GM23338 (cell line): ENCODE data around the gene ADGRL3. TPM values are rescaled to one million over a fixed set of nuclear protein-coding genes. Genes with fewer than 3 reads are reported as not detected.

Experiments used
- ATAC-seq: fragments of 200-7000 bp; cut with Tn5 transposase; 3 replicates; pipeline ENCODE4 v1.9.1; 2020
- DNase-seq: peaks from one replicate; pipeline ENCODE4 v3.0.0-alpha.2; 2015; ENCODE audit warnings: low spot score
- H2AFZ ChIP-seq: fragments of 200-600 bp; sonication (generic); 2 replicates; pipeline ENCODE4 v1.8.0; 2016; ENCODE audit warnings: antibody characterized with exemption, mild to moderate bottlenecking, moderate library complexity
- H3F3A ChIP-seq: fragments of 200-600 bp; sonication (generic); replicated peaks from 2 replicates; pipeline ENCODE4 v1.8.0; 2017; ENCODE audit warnings: antibody characterized with exemption, mixed run types, low read depth
- H3K27ac ChIP-seq: fragments of 200-600 bp; sonication (generic); 2 replicates; pipeline ENCODE4 v1.6.1; 2016; ENCODE audit warnings: low read depth
- H3K27me3 ChIP-seq: fragments of 200-600 bp; sonication (generic); 2 replicates; pipeline ENCODE4 v1.8.0; 2016; ENCODE audit warnings: mild to moderate bottlenecking, mixed run types, moderate library complexity; ENCODE audit not compliant: insufficient read depth
- H3K36me3 ChIP-seq: fragments of 200-600 bp; sonication (generic); 2 replicates; pipeline ENCODE4 v1.8.0; 2016; ENCODE audit warnings: mild to moderate bottlenecking; ENCODE audit not compliant: insufficient read depth
- H3K4me1 ChIP-seq: fragments of 200-600 bp; sonication (generic); 2 replicates; pipeline ENCODE4 v1.8.0; 2016; ENCODE audit warnings: mild to moderate bottlenecking, moderate library complexity; ENCODE audit not compliant: insufficient read depth
- H3K4me2 ChIP-seq: fragments of 200-600 bp; sonication (generic); 2 replicates; pipeline ENCODE4 v1.7.1; 2017; ENCODE audit warnings: mixed run types
- H3K4me3 ChIP-seq: fragments of 200-600 bp; sonication (generic); 2 replicates; pipeline ENCODE4 v1.6.1; 2016; ENCODE audit warnings: mixed run types
- H3K79me2 ChIP-seq: fragments of 200-600 bp; sonication (generic); replicated peaks from 2 replicates; pipeline ENCODE4 v1.8.0; 2017; ENCODE audit warnings: mild to moderate bottlenecking; ENCODE audit not compliant: insufficient read depth
- H3K9me2 ChIP-seq: fragments of 200-600 bp; sonication (generic); 2 replicates; pipeline ENCODE4 v1.8.0; 2017; ENCODE audit not compliant: insufficient read depth
- H4K20me1 ChIP-seq: fragments of 200-600 bp; sonication (generic); replicated peaks from 2 replicates; pipeline ENCODE4 v1.8.0; 2017; ENCODE audit warnings: mild to moderate bottlenecking; ENCODE audit not compliant: insufficient read depth
- H3K27ac Mint-ChIP-seq: 2 replicates; pipeline ENCODE4 v1.8.0; 2020; ENCODE audit warnings: inconsistent platforms, mild to moderate bottlenecking, moderate library complexity, mixed read lengths
- H3K27me3 Mint-ChIP-seq: 3 replicates; pipeline ENCODE4 v1.8.0; 2022; ENCODE audit warnings: low read depth, mild to moderate bottlenecking, moderate library complexity, mixed read lengths, inconsistent platforms; ENCODE audit not compliant: insufficient read depth, poor library complexity
- H3K36me3 Mint-ChIP-seq: 3 replicates; pipeline ENCODE4 v1.8.0; 2021; ENCODE audit warnings: low read depth, mild to moderate bottlenecking, inconsistent platforms, moderate library complexity, mixed read lengths
- H3K4me1 Mint-ChIP-seq: 3 replicates; pipeline ENCODE4 v1.8.0; 2020; ENCODE audit warnings: mild to moderate bottlenecking, inconsistent platforms, mixed read lengths
- H3K4me3 Mint-ChIP-seq: 3 replicates; pipeline ENCODE4 v1.8.0; 2021; ENCODE audit warnings: moderate library complexity, mild to moderate bottlenecking, inconsistent platforms, mixed read lengths
- H3K9me3 Mint-ChIP-seq: 3 replicates; pipeline ENCODE4 v1.8.0; 2020; ENCODE audit warnings: moderate library complexity, mild to moderate bottlenecking, inconsistent platforms, mixed read lengths
- CREB1 ChIP-seq: fragments of 250-450 bp; sonication (Bioruptor Pico); IDR thresholded peaks from 2 replicates; pipeline ENCODE4 v1.5.0; 2020; ENCODE audit warnings: low read depth, mild to moderate bottlenecking, moderate library complexity
- EZH2phosphoT487 ChIP-seq: fragments of 200-600 bp; sonication (generic); IDR thresholded peaks from one replicate; pipeline ENCODE4 v1.8.1; 2018; ENCODE audit warnings: antibody characterized with exemption; ENCODE audit not compliant: unreplicated experiment
- JUNB ChIP-seq: IDR thresholded peaks from one replicate; pipeline ENCODE4 v1.6.1; 2016; ENCODE audit warnings: antibody characterized with exemption; ENCODE audit not compliant: unreplicated experiment
- NANOG ChIP-seq: IDR thresholded peaks from 2 replicates; pipeline ENCODE4 v1.6.1; 2016; ENCODE audit warnings: antibody characterized with exemption, borderline replicate concordance
- POLR2AphosphoS5 ChIP-seq: IDR thresholded peaks from 2 replicates; pipeline ENCODE4 v1.6.1; 2016; ENCODE audit warnings: antibody characterized with exemption, low read depth
- ZNF114 ChIP-seq: fragments of 250-450 bp; sonication (Bioruptor Pico); IDR thresholded peaks from 2 replicates; pipeline ENCODE4 v1.5.0; 2020; ENCODE audit warnings: mild to moderate bottlenecking, moderate library complexity
- polyA plus RNA-seq: library from polyadenylated mRNA; unstranded; fragments of >200 nt; fragmentation: Nextera tagmentation; extraction: Ambion mirVana; gene quantifications from 2 replicates; pipeline ENCODE4 v1.2.1, GENCODE V29; 2016
- total RNA-seq: library from RNA; depleted of rRNA; stranded (reverse); fragments of >200 nt; shearing (Covaris generic); gene quantifications from 2 replicates; pipeline ENCODE4 v1.2.3, GENCODE V29; 2014
- TF ChIP-seq, protein P1 (sequence below): IDR thresholded peaks from one replicate; pipeline ENCODE4 v1.6.1; 2018; ENCODE audit warnings: antibody characterized with exemption; ENCODE audit not compliant: unreplicated experiment
- TF ChIP-seq, protein P2 (sequence below): IDR thresholded peaks from 2 replicates; pipeline ENCODE4 v1.6.1; 2016; ENCODE audit warnings: antibody characterized with exemption
- TF ChIP-seq, protein P3 (sequence below), 2 experiments: fragments of 200-600 bp in 1 of 2; sonication (generic) in 1 of 2; conservative IDR thresholded peaks; 2 replicates each; pipeline versions ENCODE4 v1.5.1 to v1.6.1; 2016 to 2017; ENCODE audit warnings: antibody characterized with exemption in 2 of 2, low read depth in 2 of 2, mild to moderate bottlenecking in 2 of 2, moderate library complexity in 1 of 2
- TF ChIP-seq, protein P4 (sequence below): fragments of 250-450 bp; sonication (Bioruptor Pico); IDR thresholded peaks from 2 replicates; pipeline ENCODE4 v1.5.0; 2020; ENCODE audit warnings: mild to moderate bottlenecking, moderate library complexity

The ADGRL3 gene
- total and polyA plus RNA-seq, 2 experiments from 2014 or later, result 9.7 to 16.5 TPM

DNA sequence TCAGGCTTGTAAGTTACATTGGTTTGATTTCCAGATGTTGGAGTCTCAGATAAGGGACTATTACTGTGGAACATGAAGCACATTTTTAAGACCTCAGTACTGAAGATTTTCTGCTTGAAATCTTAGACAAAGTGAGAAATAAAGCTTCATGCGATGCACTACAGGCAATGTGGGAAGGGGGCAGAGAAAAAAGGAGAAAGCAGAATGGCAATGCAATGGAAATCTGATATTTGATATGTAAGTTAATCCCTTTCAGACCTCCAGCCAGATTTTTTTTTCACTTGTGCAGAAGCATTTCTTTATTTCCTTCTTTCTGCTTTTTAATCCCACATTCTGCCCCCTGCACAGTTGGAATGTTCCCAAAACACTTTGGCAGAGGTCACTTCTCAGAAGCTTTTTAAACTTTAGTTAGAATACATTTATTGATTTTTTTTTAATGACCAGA is 174.3 kb downstream of the ADGRL3 start (continued):
- TF ChIP-seq, protein P1, sequence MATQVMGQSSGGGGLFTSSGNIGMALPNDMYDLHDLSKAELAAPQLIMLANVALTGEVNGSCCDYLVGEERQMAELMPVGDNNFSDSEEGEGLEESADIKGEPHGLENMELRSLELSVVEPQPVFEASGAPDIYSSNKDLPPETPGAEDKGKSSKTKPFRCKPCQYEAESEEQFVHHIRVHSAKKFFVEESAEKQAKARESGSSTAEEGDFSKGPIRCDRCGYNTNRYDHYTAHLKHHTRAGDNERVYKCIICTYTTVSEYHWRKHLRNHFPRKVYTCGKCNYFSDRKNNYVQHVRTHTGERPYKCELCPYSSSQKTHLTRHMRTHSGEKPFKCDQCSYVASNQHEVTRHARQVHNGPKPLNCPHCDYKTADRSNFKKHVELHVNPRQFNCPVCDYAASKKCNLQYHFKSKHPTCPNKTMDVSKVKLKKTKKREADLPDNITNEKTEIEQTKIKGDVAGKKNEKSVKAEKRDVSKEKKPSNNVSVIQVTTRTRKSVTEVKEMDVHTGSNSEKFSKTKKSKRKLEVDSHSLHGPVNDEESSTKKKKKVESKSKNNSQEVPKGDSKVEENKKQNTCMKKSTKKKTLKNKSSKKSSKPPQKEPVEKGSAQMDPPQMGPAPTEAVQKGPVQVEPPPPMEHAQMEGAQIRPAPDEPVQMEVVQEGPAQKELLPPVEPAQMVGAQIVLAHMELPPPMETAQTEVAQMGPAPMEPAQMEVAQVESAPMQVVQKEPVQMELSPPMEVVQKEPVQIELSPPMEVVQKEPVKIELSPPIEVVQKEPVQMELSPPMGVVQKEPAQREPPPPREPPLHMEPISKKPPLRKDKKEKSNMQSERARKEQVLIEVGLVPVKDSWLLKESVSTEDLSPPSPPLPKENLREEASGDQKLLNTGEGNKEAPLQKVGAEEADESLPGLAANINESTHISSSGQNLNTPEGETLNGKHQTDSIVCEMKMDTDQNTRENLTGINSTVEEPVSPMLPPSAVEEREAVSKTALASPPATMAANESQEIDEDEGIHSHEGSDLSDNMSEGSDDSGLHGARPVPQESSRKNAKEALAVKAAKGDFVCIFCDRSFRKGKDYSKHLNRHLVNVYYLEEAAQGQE, result no peak
- no peak for TF ChIP-seq ZNF114 (CRISPR knock-in tag)

DNA sequence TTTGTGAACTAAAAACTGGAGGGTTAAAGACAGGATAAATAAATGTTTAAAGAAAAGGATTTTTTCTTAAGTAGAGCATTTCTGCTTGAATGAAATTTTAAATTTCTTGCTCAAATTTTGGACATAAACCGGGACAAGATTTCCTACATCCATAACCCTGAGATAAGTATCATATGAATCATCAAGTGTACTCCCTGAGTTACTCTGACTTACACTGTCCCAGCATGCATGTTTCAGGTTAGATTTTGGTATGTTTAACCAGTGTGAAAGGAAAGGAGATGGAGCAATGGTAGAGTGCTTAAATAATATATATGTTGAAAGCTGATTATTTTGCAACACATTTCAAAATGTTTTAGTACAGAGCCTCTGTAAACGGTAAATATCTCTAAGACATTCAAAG is 175.2 kb downstream of the ADGRL3 start:
- Mint-ChIP-seq H3K9me3 (peaks cover 21% of the 10 kb centered on the region), H3K27me3 (no peaks in the 10 kb centered on the region), H3K4me3 (no peak overlapping the region), H3K36me3 (peaks cover 25% of the 10 kb centered on the region), H3K27ac (0 out of 2 replicates have a peak overlapping the region, but pooled peaks have one; percentile 5), H3K4me1 (peaks cover 27% of the 10 kb centered on the region)
- Histone ChIP-seq H4K20me1 (no peaks in the 10 kb centered on the region), H3K9me2 (no peaks in the 10 kb centered on the region), H3F3A (no peaks in the 10 kb centered on the region), H3K79me2 (peaks cover 29% of the 10 kb centered on the region), H3K36me3 (no peaks in the 10 kb centered on the region), H3K4me3 (no peak overlapping the region), H3K27ac (peak overlapping the region; percentile 81; the same call in 1 of the 2 replicates), H3K27me3 (no peaks in the 10 kb centered on the region), H3K4me2 (no peak overlapping the region), H2AFZ (no peak overlapping the region), H3K4me1 (peaks cover 28% of the 10 kb centered on the region)
- DNase-seq (no peak), ATAC-seq (no peak)
- TF ChIP-seq, protein P2, sequence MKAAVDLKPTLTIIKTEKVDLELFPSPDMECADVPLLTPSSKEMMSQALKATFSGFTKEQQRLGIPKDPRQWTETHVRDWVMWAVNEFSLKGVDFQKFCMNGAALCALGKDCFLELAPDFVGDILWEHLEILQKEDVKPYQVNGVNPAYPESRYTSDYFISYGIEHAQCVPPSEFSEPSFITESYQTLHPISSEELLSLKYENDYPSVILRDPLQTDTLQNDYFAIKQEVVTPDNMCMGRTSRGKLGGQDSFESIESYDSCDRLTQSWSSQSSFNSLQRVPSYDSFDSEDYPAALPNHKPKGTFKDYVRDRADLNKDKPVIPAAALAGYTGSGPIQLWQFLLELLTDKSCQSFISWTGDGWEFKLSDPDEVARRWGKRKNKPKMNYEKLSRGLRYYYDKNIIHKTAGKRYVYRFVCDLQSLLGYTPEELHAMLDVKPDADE, result no peak
- TF ChIP-seq EZH2phosphoT487 (no peak), CREB1 (no peak), JUNB (no peak), POLR2AphosphoS5 (no peak), ZNF114 (CRISPR knock-in tag) (no peak), NANOG (no peak)
- TF ChIP-seq, protein P3, sequence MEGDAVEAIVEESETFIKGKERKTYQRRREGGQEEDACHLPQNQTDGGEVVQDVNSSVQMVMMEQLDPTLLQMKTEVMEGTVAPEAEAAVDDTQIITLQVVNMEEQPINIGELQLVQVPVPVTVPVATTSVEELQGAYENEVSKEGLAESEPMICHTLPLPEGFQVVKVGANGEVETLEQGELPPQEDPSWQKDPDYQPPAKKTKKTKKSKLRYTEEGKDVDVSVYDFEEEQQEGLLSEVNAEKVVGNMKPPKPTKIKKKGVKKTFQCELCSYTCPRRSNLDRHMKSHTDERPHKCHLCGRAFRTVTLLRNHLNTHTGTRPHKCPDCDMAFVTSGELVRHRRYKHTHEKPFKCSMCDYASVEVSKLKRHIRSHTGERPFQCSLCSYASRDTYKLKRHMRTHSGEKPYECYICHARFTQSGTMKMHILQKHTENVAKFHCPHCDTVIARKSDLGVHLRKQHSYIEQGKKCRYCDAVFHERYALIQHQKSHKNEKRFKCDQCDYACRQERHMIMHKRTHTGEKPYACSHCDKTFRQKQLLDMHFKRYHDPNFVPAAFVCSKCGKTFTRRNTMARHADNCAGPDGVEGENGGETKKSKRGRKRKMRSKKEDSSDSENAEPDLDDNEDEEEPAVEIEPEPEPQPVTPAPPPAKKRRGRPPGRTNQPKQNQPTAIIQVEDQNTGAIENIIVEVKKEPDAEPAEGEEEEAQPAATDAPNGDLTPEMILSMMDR (conservative IDR thresholded peaks at IDR 0.05; ENCODE audit: low read depth in 2 of 2), result no peak
- TF ChIP-seq, protein P4, sequence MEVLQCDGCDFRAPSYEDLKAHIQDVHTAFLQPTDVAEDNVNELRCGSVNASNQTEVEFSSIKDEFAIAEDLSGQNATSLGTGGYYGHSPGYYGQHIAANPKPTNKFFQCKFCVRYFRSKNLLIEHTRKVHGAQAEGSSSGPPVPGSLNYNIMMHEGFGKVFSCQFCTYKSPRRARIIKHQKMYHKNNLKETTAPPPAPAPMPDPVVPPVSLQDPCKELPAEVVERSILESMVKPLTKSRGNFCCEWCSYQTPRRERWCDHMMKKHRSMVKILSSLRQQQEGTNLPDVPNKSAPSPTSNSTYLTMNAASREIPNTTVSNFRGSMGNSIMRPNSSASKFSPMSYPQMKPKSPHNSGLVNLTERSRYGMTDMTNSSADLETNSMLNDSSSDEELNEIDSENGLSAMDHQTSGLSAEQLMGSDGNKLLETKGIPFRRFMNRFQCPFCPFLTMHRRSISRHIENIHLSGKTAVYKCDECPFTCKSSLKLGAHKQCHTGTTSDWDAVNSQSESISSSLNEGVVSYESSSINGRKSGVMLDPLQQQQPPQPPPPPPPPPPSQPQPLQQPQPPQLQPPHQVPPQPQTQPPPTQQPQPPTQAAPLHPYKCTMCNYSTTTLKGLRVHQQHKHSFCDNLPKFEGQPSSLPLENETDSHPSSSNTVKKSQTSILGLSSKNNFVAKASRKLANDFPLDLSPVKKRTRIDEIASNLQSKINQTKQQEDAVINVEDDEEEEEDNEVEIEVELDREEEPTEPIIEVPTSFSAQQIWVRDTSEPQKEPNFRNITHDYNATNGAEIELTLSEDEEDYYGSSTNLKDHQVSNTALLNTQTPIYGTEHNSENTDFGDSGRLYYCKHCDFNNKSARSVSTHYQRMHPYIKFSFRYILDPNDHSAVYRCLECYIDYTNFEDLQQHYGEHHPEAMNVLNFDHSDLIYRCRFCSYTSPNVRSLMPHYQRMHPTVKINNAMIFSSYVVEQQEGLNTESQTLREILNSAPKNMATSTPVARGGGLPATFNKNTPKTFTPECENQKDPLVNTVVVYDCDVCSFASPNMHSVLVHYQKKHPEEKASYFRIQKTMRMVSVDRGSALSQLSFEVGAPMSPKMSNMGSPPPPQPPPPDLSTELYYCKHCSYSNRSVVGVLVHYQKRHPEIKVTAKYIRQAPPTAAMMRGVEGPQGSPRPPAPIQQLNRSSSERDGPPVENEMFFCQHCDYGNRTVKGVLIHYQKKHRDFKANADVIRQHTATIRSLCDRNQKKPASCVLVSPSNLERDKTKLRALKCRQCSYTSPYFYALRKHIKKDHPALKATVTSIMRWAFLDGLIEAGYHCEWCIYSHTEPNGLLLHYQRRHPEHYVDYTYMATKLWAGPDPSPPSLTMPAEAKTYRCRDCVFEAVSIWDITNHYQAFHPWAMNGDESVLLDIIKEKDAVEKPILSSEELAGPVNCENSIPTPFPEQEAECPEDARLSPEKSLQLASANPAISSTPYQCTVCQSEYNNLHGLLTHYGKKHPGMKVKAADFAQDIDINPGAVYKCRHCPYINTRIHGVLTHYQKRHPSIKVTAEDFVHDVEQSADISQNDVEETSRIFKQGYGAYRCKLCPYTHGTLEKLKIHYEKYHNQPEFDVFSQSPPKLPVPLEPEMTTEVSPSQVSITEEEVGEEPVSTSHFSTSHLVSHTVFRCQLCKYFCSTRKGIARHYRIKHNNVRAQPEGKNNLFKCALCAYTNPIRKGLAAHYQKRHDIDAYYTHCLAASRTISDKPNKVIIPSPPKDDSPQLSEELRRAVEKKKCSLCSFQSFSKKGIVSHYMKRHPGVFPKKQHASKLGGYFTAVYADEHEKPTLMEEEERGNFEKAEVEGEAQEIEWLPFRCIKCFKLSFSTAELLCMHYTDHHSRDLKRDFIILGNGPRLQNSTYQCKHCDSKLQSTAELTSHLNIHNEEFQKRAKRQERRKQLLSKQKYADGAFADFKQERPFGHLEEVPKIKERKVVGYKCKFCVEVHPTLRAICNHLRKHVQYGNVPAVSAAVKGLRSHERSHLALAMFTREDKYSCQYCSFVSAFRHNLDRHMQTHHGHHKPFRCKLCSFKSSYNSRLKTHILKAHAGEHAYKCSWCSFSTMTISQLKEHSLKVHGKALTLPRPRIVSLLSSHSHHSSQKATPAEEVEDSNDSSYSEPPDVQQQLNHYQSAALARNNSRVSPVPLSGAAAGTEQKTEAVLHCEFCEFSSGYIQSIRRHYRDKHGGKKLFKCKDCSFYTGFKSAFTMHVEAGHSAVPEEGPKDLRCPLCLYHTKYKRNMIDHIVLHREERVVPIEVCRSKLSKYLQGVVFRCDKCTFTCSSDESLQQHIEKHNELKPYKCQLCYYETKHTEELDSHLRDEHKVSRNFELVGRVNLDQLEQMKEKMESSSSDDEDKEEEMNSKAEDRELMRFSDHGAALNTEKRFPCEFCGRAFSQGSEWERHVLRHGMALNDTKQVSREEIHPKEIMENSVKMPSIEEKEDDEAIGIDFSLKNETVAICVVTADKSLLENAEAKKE (CRISPR knock-in tag), result no peak
